Measurements from ENCODE around the gene TMEM131. TPM values are rescaled to one million over a fixed set of nuclear protein-coding genes. Genes with fewer than 3 reads are reported as not detected.

TMEM131 gene
- total and polyA plus RNA-seq, 2 of the 8 experiments (the other 6 are each of a cell fraction or from before 2014, with no cell fraction given): 9.7 to 22.9 TPM

DNA sequence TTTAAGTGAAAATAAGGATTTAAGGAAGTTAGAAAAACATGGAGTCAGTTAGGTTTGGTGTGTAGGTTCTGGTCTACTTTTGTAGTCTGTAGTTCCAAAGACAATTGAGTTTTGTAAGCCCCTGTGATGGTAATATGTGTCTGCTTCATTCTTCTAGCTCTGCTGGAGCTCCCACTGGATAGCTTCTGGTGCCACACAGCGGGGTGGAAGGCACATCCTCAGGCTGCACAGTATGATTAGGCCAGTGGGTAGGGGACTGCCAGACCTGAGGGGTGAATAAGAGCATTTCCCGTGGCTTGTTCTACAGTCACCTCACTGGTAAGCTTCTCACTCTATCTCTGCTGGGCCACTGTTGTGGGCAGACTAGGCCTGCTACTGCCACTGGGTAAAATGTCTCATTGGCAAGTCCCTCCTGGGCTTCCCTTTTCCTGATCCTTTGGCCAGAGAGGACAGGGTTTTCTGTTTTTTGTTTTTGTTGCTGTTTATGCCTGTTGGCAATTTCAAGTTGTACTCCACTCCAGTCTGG, 44.5 kb downstream of the TMEM131 start (continued):
- TF ChIP-seq, protein P1, sequence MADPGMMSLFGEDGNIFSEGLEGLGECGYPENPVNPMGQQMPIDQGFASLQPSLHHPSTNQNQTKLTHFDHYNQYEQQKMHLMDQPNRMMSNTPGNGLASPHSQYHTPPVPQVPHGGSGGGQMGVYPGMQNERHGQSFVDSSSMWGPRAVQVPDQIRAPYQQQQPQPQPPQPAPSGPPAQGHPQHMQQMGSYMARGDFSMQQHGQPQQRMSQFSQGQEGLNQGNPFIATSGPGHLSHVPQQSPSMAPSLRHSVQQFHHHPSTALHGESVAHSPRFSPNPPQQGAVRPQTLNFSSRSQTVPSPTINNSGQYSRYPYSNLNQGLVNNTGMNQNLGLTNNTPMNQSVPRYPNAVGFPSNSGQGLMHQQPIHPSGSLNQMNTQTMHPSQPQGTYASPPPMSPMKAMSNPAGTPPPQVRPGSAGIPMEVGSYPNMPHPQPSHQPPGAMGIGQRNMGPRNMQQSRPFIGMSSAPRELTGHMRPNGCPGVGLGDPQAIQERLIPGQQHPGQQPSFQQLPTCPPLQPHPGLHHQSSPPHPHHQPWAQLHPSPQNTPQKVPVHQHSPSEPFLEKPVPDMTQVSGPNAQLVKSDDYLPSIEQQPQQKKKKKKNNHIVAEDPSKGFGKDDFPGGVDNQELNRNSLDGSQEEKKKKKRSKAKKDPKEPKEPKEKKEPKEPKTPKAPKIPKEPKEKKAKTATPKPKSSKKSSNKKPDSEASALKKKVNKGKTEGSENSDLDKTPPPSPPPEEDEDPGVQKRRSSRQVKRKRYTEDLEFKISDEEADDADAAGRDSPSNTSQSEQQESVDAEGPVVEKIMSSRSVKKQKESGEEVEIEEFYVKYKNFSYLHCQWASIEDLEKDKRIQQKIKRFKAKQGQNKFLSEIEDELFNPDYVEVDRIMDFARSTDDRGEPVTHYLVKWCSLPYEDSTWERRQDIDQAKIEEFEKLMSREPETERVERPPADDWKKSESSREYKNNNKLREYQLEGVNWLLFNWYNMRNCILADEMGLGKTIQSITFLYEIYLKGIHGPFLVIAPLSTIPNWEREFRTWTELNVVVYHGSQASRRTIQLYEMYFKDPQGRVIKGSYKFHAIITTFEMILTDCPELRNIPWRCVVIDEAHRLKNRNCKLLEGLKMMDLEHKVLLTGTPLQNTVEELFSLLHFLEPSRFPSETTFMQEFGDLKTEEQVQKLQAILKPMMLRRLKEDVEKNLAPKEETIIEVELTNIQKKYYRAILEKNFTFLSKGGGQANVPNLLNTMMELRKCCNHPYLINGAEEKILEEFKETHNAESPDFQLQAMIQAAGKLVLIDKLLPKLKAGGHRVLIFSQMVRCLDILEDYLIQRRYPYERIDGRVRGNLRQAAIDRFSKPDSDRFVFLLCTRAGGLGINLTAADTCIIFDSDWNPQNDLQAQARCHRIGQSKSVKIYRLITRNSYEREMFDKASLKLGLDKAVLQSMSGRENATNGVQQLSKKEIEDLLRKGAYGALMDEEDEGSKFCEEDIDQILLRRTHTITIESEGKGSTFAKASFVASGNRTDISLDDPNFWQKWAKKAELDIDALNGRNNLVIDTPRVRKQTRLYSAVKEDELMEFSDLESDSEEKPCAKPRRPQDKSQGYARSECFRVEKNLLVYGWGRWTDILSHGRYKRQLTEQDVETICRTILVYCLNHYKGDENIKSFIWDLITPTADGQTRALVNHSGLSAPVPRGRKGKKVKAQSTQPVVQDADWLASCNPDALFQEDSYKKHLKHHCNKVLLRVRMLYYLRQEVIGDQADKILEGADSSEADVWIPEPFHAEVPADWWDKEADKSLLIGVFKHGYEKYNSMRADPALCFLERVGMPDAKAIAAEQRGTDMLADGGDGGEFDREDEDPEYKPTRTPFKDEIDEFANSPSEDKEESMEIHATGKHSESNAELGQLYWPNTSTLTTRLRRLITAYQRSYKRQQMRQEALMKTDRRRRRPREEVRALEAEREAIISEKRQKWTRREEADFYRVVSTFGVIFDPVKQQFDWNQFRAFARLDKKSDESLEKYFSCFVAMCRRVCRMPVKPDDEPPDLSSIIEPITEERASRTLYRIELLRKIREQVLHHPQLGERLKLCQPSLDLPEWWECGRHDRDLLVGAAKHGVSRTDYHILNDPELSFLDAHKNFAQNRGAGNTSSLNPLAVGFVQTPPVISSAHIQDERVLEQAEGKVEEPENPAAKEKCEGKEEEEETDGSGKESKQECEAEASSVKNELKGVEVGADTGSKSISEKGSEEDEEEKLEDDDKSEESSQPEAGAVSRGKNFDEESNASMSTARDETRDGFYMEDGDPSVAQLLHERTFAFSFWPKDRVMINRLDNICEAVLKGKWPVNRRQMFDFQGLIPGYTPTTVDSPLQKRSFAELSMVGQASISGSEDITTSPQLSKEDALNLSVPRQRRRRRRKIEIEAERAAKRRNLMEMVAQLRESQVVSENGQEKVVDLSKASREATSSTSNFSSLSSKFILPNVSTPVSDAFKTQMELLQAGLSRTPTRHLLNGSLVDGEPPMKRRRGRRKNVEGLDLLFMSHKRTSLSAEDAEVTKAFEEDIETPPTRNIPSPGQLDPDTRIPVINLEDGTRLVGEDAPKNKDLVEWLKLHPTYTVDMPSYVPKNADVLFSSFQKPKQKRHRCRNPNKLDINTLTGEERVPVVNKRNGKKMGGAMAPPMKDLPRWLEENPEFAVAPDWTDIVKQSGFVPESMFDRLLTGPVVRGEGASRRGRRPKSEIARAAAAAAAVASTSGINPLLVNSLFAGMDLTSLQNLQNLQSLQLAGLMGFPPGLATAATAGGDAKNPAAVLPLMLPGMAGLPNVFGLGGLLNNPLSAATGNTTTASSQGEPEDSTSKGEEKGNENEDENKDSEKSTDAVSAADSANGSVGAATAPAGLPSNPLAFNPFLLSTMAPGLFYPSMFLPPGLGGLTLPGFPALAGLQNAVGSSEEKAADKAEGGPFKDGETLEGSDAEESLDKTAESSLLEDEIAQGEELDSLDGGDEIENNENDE (IDR thresholded peaks at IDR 0.05; ENCODE audit: insufficient replicate concordance, low read length): no peak
- no peak for TF ChIP-seq POLR2AphosphoS5 (IDR thresholded peaks at IDR 0.05; ENCODE audit: low read depth, low read length)
- TF ChIP-seq ASH2L (IDR thresholded peaks at IDR 0.05; ENCODE audit: low read length): no peak

Measured in H1 (cell line).